NCI-H748 treated with DMSO at 0.1 percent for 48 hours (cell line): Measurements from ENCODE around the gene PDHX.
"Not testable (repeated sequence)": the region's sequence is repeated elsewhere in the genome, so short reads cannot be mapped to it uniquely, and the experiment has no call there.

Experiments
- DNase-seq: peaks from one replicate; lab custom pipeline; 2025; lab: John Stamatoyannopoulos, UW

PDHX gene

GRCh38 chr11:35021589-35021988 lies 105.2 kb downstream of the PDHX start:
- DNase-seq: no peak

GRCh38 chr11:35023940-35024339 lies 107.5 kb downstream of the PDHX start:
- not testable (repeated sequence) for DNase-seq

- DNase-seq: not testable (repeated sequence)
Observed at GRCh38 chr11:35028007-35028406, 111.6 kb downstream of the PDHX start.

- DNase-seq: no peak
Observed at GRCh38 chr11:35029979-35030682, 113.7 kb downstream of the PDHX start.

GRCh38 chr11:35030716-35031213 lies 114.3 kb downstream of the PDHX start:
- DNase-seq: no peak

GRCh38 chr11:35031346-35031745 lies 114.9 kb downstream of the PDHX start:
- DNase-seq: no peak

GRCh38 chr11:35031867-35032266 lies 115.4 kb downstream of the PDHX start:
- no peak for DNase-seq

- no peak for DNase-seq
Observed at GRCh38 chr11:35033011-35033410, 116.6 kb downstream of the PDHX start.

GRCh38 chr11:35034401-35034800 lies 118.0 kb downstream of the PDHX start:
- DNase-seq: no peak

- DNase-seq: no peak
Observed at GRCh38 chr11:35035894-35036408, 119.5 kb downstream of the PDHX start.

- DNase-seq: no peak
Observed at GRCh38 chr11:35036639-35037038, 120.2 kb downstream of the PDHX start.

- no peak for DNase-seq
Observed at GRCh38 chr11:35038211-35038928, 122.0 kb downstream of the PDHX start.

- DNase-seq: no peak
Observed at GRCh38 chr11:35039076-35039475, 122.7 kb downstream of the PDHX start.

GRCh38 chr11:35040221-35040942 lies 124.0 kb downstream of the PDHX start:
- DNase-seq: no peak

GRCh38 chr11:35041070-35041554 lies 124.7 kb downstream of the PDHX start:
- no peak for DNase-seq

GRCh38 chr11:35042224-35042623 lies 125.8 kb downstream of the PDHX start:
- no peak for DNase-seq

GRCh38 chr11:35042913-35043312 lies 126.5 kb downstream of the PDHX start:
- no peak for DNase-seq

- DNase-seq: no peak
Observed at GRCh38 chr11:35043936-35044335, 127.5 kb downstream of the PDHX start.

GRCh38 chr11:35045236-35045820 lies 128.9 kb downstream of the PDHX start:
- peak; percentile 75 for DNase-seq
